HUDEP-2 (cell line): Measurements from ENCODE around the gene TGFBR1.

Experiments used
- DNase-seq, 76 experiments: peaks; one replicate each; lab custom pipeline; 2025; ENCODE audit not compliant: unreplicated experiment in 76 of 76; lab: John Stamatoyannopoulos, UW

Gene TGFBR1

GRCh38 chr9:99105152-99106043 lies 485 bp downstream of the TGFBR1 start:
- DNase-seq = peak in 49 of 76 experiments; percentile 11 to 63 (median 42)

GRCh38 chr9:99106044-99106375 lies 1.1 kb downstream of the TGFBR1 start:
- DNase-seq = no peak

- DNase-seq = no peak
Measured at GRCh38 chr9:99107421-99107820, 2.5 kb downstream of the TGFBR1 start.

DNA sequence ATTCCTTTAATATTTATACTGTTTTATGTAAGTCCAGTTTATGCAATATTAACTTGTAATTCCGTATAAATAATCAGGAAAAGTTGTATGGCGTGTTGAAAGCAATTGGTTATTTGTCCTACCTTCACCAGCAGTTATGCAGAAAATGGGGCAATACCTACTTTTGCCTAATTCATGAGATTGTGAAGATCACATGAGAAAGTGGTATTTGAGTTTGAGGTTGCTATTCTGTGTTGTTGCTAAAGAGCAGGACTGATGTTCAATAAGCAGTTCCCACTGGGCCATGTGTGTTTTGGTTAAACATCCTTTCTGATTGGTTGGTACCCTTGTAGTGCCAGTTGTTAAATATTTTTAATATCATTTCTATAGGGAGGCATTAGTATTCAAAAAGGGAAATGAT lies 3.2 kb downstream of the TGFBR1 start:
- DNase-seq = no peak

GRCh38 chr9:99109522-99109921 lies 4.6 kb downstream of the TGFBR1 start:
- no peak for DNase-seq

DNA sequence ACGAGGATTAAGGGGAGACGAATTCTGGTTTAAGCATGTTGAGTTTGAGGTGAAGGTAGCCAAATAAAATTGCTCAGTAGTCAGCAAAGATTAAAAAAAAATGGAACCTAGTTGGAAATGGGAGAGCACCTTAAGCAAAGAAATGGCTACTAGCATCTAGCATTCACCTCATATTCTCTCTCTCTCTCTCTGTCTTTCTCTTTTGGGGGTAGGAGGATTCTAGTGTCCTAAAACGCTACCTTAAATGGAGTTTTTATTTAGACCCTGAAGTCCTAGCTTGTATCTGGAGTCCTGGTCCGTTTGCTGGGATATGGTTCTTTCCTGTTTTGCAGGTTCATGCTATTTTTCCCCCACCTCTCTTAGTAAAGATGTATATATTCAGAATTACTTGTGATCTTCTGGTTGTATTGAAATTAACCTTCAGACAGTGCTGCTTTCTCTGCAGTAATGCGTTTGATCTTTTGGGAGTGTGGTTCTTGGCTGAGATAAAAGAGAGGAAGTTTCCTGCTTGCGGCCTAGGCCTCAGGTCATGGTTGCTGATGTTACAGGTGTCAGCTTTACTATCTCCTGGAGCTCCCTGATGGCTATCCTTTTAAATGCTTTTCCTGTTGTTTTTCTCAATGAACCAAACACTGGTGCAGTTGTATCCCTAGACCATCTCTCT lies 8.0 kb downstream of the TGFBR1 start:
- DNase-seq = no peak

GRCh38 chr9:99113414-99114048 lies 8.6 kb downstream of the TGFBR1 start:
- no peak for DNase-seq

DNA sequence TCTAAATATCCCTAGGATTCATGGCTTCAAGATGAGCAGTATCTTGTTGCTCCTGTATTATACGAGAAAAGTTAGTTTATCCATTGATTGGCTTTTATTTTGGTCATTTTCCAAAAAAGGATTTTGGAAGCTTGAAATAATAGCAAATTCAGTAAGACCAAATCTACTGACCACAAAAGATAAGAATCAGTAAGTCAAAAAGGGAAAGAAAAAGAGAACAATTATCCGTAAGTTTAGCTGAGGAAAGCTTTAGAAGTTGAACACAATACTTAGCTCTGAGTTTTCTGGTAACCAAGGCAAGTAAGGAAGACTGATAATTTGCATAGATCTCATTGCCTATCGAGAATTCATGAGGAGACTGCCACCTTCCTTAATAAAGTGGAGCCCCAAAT lies 9.1 kb downstream of the TGFBR1 start:
- no peak for DNase-seq

GRCh38 chr9:99114846-99115500 lies 10.1 kb downstream of the TGFBR1 start:
- no peak for DNase-seq

DNA sequence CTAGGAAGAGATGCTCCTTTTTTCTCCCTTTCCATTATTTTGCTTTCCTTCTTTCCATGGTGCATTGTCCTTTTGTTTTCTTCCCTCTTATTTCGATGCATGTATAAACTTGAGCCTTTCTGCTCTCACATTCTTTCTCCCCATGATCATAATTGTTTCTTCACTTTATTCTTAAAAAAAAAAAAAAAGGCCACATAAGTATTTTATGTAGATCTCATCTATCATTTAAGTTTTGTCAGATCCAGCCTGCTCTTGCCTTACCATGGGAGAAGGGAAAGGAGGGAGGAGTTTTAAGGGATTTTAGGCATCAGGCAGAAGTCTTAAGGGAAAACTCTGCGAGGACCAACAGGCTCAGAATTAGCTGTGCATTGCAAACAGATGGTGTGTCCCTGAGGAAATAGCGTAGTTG lies 11.1 kb downstream of the TGFBR1 start:
- DNase-seq = no peak

DNA sequence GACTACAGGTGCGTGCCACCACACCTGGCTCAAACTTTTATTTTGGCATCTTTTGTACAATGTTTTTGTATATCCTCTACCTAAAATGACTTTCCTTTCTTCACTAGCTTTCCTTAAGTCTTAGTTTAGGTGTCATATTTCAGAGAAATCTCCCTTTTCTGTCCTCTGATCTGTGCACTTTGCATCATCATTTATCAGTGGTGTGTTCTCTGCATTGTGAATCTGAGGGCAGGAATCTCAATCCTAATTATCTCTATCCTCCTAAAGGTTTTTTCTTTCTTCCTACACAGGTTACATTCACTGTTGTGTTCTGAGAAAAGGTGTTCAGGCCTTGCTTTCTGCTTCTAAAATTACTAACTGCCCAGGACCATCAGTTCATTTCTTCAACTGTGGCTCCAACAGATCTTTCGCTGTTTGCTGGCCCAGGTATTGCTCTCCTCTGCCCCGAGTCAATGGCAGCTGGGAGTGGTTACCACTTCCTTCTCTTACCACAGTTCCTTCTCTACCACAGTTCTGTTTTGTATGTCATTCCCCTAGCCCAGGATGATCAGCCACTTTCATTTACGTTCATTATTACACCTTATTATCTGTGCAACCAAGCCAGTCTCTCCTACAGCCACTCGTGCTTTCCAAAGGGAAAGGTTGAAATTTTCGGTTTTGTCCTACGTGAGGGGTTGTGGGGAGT lies 14.0 kb downstream of the TGFBR1 start:
- DNase-seq = no peak

DNA sequence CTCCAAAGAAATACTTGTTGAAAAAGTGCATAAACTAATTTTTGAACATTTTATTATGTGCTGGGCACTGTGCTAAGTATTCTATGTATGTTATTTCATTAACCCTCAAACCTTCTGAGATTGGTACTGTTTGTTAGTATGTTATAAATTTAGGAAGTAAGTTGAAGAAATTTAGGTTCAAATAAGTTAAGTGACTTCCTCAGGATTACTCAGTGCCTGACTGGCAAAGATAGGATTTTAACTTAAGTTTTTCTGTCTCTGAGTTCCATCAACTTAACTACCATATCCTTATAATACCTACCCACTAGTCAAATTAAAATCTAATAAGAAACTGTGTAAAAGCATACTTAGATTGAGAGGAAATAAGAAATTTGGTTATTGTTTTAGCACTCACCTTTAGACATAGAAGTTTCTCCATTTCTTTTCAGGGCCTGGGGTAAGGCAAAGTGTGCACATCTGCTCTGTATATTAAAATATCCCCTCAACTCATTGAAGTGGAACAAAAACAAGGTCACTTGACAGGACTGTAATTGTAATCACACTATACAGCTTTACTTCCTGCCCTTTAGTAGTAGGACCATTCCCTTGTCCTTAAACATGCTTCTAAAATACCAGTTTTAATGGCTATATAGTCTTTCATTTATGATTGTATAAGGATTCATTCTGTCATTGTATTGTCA lies 15.2 kb downstream of the TGFBR1 start:
- no peak for DNase-seq

DNA sequence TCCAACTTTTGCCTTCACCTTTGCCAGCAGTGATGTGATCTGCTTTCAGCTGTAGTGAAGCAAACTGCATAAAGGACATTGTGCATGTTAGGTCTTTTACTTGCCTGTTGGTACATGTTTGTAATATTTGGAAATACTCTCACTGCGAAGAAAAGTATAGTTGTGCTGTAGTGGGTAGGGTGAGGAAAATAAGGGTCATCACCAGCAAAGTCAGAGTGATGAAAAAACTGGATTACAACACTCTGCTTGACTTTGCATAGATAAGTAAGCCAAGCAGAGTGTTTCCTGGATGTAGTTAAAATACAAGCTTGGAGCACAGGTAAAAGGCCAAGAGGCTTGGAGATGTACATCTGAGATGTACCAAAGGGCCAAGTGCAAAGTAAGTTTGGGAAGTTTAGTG lies 16.7 kb downstream of the TGFBR1 start:
- DNase-seq = no peak

DNA sequence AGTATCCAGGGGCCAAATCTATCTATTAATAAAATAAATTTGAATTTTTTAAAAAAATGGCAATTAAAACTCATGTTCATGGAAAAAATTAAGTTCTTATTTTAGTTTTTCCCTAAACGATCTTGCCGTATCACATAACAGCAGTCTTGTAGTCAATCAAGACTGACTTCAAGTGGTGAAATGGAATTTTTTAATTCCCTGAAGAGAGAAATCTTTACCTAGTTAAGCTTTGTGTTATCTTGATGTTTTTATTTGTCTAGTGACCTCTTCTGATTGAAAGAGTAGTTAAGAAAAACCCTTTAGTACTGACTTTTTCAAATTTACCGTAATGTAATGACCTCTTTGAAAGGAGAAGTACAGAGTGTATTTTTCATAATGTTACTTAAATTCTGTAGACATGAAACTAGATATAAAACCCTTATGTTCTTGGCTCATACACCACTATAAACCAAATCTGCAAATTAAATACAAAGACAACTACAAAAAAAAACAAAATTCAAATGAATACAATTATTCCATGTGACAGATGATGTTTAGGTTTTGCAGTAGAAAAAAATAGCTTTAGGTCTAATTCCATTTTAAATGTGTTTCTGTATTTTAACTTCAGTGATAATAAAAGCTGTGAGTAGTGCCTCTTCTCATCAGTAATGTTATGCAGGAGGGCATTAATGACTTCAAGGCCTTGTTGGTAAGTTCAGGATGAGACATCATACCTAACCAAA lies 19.8 kb downstream of the TGFBR1 start:
- no peak for DNase-seq

- no peak for DNase-seq
Measured at GRCh38 chr9:99125446-99125845, 20.5 kb downstream of the TGFBR1 start.

- DNase-seq = no peak
Measured at GRCh38 chr9:99126312-99126711, 21.4 kb downstream of the TGFBR1 start.

GRCh38 chr9:99127356-99128132 lies 22.6 kb downstream of the TGFBR1 start:
- no peak for DNase-seq

DNA sequence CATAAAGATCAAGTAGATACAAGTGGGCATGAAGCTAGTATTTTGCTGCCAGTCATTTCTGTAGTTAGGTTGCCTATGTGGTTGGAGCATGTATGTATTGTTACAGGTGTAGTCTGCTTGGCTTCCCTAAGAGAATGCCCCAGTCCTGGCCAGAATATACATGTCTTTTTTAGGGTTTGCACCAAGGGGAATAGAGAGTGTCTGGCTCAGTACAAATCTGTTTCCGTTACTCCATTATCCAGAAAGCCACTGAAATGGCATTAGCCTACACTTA lies 23.2 kb downstream of the TGFBR1 start:
- no peak for DNase-seq

DNA sequence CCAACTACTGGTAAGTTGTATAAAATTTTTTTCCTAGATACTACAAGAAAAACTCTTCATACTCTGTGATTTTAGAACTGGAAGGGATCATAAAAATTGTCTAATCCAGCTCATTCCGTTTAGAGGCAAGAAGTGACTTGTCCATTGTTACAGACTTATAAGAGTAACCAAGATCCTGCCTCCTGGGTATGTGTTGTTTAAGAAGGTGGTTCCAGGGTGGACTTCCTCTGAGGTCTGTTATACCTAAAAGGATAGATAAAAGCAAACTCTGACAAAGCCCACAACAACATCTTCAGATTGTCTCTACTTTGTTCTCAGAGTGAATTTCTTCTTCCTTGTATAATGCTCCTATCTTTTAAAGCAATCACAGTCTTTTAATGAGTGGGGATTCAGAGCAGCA lies 24.2 kb downstream of the TGFBR1 start:
- DNase-seq = no peak
